Upper lobe of right lung (tissue), 1 donor: ENCODE data around the gene GPR152. TPM values are rescaled to one million over a fixed set of nuclear protein-coding genes. Genes with fewer than 3 reads are reported as not detected.

Experiments
- ATAC-seq: fragments of 200-7000 bp; cut with Tn5 transposase; one replicate; pipeline ENCODE4 v1.9.1; 2020; ENCODE audit warnings: mild to moderate bottlenecking, moderate library complexity
- DNase-seq: peaks from one replicate; pipeline ENCODE4 v3.0.0-alpha.2; 2020
- H3K27ac ChIP-seq: fragments of 200-600 bp; one replicate; pipeline ENCODE4 v1.8.0; 2022
- H3K27me3 ChIP-seq: fragments of 200-600 bp; one replicate; pipeline ENCODE4 v1.8.0; 2022; ENCODE audit warnings: mild to moderate bottlenecking
- H3K36me3 ChIP-seq: fragments of 200-600 bp; one replicate; pipeline ENCODE4 v1.8.0; 2022
- H3K4me1 ChIP-seq: fragments of 200-600 bp; one replicate; pipeline ENCODE4 v1.8.0; 2022
- H3K4me3 ChIP-seq: fragments of 200-600 bp; one replicate; pipeline ENCODE4 v1.8.0; 2022; ENCODE audit warnings: mild to moderate bottlenecking
- H3K9me3 ChIP-seq: fragments of 200-600 bp; one replicate; pipeline ENCODE4 v1.8.0; 2022
- intact Hi-C: fragments of 100-400 bp; cut with DNase I; formaldehyde crosslinking; loops from one replicate; pipeline ENCODE4 v1.11.0; 2022
- total RNA-seq: library from RNA; stranded (reverse); fragmentation: NEBNext Ultra II Directional; extraction: Animal tissue kit (Norgen Biotek cat#: 25700); gene quantifications from one replicate; pipeline ENCODE4 v1.2.1, GENCODE V29; 2021
- TF ChIP-seq, protein P1 (sequence below): fragments of 200-600 bp; IDR thresholded peaks from one replicate; pipeline ENCODE4 v1.8.0; 2022; ENCODE audit warnings: antibody characterized with exemption
- donor health status: DM: no; HTN: yes; CAD: no; lungs with severe emphysema.

Gene GPR152
- total RNA-seq, 1 donor from 2014 or later = not detected

DNA sequence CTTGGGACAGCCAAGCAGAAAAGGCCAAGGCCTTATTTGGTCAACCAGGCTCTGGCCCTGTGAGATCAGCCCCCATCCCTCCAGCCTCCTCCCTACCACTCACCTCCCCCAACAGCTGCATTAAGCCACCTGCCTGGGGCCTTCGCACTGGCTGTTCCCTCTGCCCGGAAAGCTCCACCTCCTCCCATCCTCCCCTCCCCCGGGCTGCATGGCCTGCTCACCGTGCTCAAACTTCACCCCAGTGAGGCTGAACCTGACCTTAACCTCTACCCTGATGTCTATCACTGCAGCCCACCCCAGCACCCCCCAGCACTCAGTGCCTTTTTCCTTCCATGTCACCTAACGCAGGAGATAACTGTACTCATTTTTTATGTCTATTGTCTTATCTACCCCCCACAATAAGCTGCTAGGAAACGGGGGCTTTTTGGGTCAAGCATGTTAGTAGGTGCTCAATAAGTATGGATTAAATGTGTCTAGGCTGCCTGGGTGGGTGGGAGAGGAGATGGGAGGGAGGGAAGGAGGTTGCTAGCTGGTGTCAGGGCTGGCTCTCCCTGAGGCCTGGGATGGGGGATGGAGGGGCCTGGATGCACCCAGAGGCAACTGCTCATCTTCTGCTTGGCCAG is 16.0 kb downstream of the GPR152 start:
- Histone ChIP-seq H3K27me3 (no peaks in the 10 kb centered on the region), H3K9me3 (no peaks in the 10 kb centered on the region), H3K4me1 (peaks cover 3% of the 10 kb centered on the region), H3K4me3 (peak overlapping the region; percentile 40), H3K36me3 (peaks cover 58% of the 10 kb centered on the region), H3K27ac (peak overlapping the region; percentile 65)
- ATAC-seq (peak; percentile 2), DNase-seq (no peak)
- intact Hi-C loops = no loop called here
- TF ChIP-seq, protein P1, sequence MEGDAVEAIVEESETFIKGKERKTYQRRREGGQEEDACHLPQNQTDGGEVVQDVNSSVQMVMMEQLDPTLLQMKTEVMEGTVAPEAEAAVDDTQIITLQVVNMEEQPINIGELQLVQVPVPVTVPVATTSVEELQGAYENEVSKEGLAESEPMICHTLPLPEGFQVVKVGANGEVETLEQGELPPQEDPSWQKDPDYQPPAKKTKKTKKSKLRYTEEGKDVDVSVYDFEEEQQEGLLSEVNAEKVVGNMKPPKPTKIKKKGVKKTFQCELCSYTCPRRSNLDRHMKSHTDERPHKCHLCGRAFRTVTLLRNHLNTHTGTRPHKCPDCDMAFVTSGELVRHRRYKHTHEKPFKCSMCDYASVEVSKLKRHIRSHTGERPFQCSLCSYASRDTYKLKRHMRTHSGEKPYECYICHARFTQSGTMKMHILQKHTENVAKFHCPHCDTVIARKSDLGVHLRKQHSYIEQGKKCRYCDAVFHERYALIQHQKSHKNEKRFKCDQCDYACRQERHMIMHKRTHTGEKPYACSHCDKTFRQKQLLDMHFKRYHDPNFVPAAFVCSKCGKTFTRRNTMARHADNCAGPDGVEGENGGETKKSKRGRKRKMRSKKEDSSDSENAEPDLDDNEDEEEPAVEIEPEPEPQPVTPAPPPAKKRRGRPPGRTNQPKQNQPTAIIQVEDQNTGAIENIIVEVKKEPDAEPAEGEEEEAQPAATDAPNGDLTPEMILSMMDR = no peak

DNA sequence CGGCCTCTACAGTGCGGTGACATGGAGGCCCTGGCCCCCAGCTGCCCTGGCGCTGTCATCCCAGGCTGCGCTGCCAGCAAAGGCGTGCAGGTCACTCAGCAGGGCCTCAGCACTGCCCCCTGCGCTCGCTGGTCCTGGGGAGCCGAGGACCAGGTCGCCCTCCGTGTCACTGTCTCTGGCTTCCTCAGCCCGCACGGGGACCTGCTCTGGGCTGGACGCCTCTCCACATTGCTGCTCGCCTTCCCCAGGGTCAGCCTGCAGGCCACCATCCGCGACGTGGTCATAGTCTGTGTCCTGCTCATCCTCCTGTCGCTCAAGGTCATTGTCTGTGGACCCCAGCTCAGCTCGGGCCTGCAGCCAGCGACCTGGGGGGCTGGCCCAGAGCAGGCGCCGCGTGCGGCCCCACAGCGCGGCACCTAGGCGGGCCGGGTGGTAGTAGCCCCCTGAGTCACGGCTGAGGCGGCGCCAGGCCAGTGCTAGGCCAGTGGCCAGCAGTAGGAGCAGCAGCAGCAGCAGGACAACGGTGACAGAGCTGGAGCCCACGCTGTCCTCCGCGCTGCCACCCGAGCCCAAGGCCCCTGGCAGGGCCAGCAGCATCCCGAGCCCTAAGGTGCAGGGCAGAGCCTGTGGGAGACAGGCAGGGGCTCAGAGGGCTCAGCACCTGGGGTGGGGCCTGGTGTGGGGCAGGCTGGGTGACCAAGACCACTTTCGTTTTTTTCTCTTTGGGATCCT is 16.6 kb downstream of the GPR152 start:
- no peaks in the 10 kb centered on the region for H3K9me3 ChIP-seq
- H3K4me1 ChIP-seq = peaks cover 3% of the 10 kb centered on the region
- TF ChIP-seq, protein P1 = no peak
- no peak overlapping the region for H3K27ac ChIP-seq
- intact Hi-C loops = no loop called here
- peak overlapping the region; percentile 40 for H3K4me3 ChIP-seq
- DNase-seq (no peak), ATAC-seq (no peak)
- H3K36me3 ChIP-seq = peaks cover 58% of the 10 kb centered on the region
- no peaks in the 10 kb centered on the region for H3K27me3 ChIP-seq

DNA sequence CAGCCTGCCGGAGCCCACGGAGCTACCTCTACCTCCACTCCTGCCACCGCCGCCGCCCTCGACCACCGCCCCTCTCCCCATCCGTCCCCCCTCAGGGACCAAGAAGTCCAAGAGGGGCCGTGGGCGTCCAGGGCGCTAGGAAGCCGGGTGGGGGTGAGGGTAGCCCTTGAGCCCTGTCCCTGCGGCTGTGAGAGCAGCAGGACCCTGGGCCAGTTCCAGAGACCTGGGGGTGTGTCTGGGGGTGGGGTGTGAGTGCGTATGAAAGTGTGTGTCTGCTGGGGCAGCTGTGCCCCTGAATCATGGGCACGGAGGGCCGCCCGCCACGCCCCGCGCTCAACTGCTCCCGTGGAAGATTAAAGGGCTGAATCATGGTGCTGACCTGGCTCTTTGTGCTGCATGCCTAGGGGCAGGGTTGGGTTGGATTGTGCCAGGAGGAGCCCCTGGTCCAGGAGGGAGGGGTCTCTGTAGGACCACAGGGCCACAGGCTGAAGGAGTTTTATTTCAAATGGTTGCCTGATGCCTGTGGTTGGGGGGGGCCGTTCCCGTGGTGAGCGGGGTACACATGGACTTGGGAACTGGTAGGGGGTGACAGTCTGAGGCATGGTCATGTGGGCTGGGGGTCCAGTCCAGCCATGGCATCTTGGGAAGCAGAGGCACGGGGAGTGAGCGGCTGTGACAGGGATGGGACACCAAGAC is 17.4 kb downstream of the GPR152 start:
- ATAC-seq = no peak
- intact Hi-C loops = no loop called here
- H3K27ac ChIP-seq = no peak overlapping the region
- TF ChIP-seq, protein P1 = no peak
- H3K9me3 ChIP-seq = no peaks in the 10 kb centered on the region
- no peak for DNase-seq
- peaks cover 3% of the 10 kb centered on the region for H3K4me1 ChIP-seq
- H3K4me3 ChIP-seq = no peak overlapping the region
- peaks cover 61% of the 10 kb centered on the region for H3K36me3 ChIP-seq
- H3K27me3 ChIP-seq = no peaks in the 10 kb centered on the region

DNA sequence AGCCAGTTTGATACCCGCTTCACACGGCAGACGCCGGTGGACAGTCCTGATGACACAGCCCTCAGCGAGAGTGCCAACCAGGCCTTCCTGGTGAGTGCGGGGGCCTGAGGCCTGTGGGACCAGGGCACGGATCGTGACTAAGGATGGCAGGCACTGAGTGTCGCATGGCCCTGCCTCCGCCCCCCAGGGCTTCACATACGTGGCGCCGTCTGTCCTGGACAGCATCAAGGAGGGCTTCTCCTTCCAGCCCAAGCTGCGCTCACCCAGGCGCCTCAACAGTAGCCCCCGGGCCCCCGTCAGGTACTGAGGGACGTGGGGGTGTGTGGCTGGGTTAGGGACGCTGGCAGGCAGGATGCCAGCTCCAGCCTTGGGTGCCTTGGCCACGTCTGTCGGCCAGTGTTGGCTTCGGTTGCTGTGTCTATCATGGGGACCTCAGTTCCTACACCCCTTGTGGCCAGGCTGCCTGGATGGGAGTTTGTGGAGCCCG is 18.1 kb downstream of the GPR152 start:
- no peaks in the 10 kb centered on the region for H3K27me3 ChIP-seq
- H3K4me3 ChIP-seq = no peak overlapping the region
- peaks cover 6% of the 10 kb centered on the region for H3K4me1 ChIP-seq
- DNase-seq = no peak
- no peak overlapping the region for H3K27ac ChIP-seq
- H3K36me3 ChIP-seq = peaks cover 61% of the 10 kb centered on the region
- ATAC-seq = no peak
- TF ChIP-seq, protein P1 = no peak
- no peaks in the 10 kb centered on the region for H3K9me3 ChIP-seq
- intact Hi-C loops = no loop called here

DNA sequence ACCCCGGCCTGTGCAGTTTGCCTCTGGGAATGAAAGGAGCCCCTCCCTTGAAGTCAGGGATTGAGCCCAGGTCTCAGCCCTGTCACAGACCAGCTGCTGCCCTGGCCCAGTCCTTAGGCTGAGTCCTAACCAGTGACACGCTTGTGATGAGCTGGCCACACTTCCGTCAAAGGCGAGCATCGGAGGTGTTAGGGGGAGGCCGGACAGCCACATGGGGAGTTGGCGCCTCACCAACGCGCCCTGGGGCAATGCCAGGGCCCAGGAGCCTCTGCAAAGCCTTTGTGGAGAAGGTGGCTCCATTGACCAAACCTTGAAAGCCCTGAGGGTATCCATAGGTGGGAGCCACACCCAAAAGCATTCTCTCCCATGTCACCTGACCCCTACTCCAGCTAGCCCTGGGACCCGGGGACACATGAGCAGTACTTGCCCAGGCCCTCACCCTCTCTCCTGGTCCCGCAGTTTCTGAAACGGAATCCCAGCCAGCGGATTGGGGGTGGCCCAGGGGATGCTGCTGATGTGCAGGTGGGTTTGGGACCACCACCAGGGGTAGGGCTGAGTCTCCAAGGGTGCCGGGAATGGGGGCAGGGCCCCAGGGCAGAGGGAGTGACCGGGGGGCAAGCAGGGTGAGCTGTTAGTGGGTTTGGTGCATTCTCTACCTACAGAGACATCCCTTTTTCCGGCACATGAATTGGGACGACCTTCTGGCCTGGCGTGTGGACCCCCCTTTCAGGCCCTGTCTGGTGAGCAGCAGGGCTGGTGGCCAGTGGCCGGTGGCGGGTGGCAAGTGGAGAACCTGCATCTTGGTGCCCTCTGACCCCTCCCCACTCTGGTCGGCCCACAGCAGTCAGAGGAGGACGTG is 18.8 kb downstream of the GPR152 start:
- peaks cover 61% of the 10 kb centered on the region for H3K36me3 ChIP-seq
- TF ChIP-seq, protein P1 = no peak
- no peak for ATAC-seq
- no peak for DNase-seq
- no peaks in the 10 kb centered on the region for H3K9me3 ChIP-seq
- H3K27ac ChIP-seq = peak overlapping the region; percentile 3
- no peaks in the 10 kb centered on the region for H3K27me3 ChIP-seq
- no peak overlapping the region for H3K4me3 ChIP-seq
- peaks cover 11% of the 10 kb centered on the region for H3K4me1 ChIP-seq
- intact Hi-C loops = no loop called here
